ENCODE results near the gene PAWR. TPM values are rescaled to one million over a fixed set of nuclear protein-coding genes. Genes with fewer than 3 reads are reported as not detected.

Gene PAWR
- total RNA-seq, 2 donors from 2014 or later, result 78.9 to 104 TPM

GRCh38 chr12:79678306-79678705 is 12.5 kb downstream of the PAWR start:
- no peak overlapping the region for H3K4me3 ChIP-seq
- TF ChIP-seq, protein P1, sequence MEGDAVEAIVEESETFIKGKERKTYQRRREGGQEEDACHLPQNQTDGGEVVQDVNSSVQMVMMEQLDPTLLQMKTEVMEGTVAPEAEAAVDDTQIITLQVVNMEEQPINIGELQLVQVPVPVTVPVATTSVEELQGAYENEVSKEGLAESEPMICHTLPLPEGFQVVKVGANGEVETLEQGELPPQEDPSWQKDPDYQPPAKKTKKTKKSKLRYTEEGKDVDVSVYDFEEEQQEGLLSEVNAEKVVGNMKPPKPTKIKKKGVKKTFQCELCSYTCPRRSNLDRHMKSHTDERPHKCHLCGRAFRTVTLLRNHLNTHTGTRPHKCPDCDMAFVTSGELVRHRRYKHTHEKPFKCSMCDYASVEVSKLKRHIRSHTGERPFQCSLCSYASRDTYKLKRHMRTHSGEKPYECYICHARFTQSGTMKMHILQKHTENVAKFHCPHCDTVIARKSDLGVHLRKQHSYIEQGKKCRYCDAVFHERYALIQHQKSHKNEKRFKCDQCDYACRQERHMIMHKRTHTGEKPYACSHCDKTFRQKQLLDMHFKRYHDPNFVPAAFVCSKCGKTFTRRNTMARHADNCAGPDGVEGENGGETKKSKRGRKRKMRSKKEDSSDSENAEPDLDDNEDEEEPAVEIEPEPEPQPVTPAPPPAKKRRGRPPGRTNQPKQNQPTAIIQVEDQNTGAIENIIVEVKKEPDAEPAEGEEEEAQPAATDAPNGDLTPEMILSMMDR (IDR thresholded peaks at IDR 0.05), result no peak
- no peaks in the 10 kb centered on the region for H3K36me3 ChIP-seq
- no peak overlapping the region for H3K27ac ChIP-seq
- no peaks in the 10 kb centered on the region for H3K27me3 ChIP-seq (replicated peaks; ENCODE audit: insufficient read depth)
- DNase-seq (ENCODE audit: low spot score), result no peak
- H3K9me3 ChIP-seq, result no peaks in the 10 kb centered on the region
- H3K4me1 ChIP-seq (ENCODE audit: control insufficient read depth in 1 of 2, low read depth in 2 of 2), result peaks cover 4 to 54% of the 10 kb centered on the region in 2 donors
- no peak for ATAC-seq (ENCODE audit: insufficient number of reproducible peaks, low FRiP score, low read depth)

- Histone ChIP-seq H3K4me1 (ENCODE audit: control insufficient read depth in 1 of 2, low read depth in 2 of 2) (peaks cover 3 to 49% of the 10 kb centered on the region in 2 donors), H3K9me3 (no peaks in the 10 kb centered on the region), H3K36me3 (no peaks in the 10 kb centered on the region), H3K4me3 (no peak overlapping the region), H3K27me3 (replicated peaks; ENCODE audit: insufficient read depth) (no peaks in the 10 kb centered on the region), H3K27ac (no peak overlapping the region)
- TF ChIP-seq, protein P1 (IDR thresholded peaks at IDR 0.05), result no peak
- DNase-seq (ENCODE audit: low spot score) (no peak), ATAC-seq (ENCODE audit: insufficient number of reproducible peaks, low FRiP score, low read depth) (no peak)
These were observed 13.1 kb downstream of the PAWR start for GRCh38 chr12:79677672-79678071.

- Histone ChIP-seq H3K27me3 (replicated peaks; ENCODE audit: insufficient read depth) (no peaks in the 10 kb centered on the region), H3K27ac (no peak overlapping the region), H3K4me3 (no peak overlapping the region), H3K4me1 (ENCODE audit: control insufficient read depth in 1 of 2, low read depth in 2 of 2) (peaks cover 0 to 38% of the 10 kb centered on the region in 2 donors), H3K9me3 (no peaks in the 10 kb centered on the region), H3K36me3 (no peaks in the 10 kb centered on the region)
- TF ChIP-seq, protein P1 (IDR thresholded peaks at IDR 0.05), result no peak
- ATAC-seq (ENCODE audit: insufficient number of reproducible peaks, low FRiP score, low read depth), result no peak
- DNase-seq (ENCODE audit: low spot score), result no peak
These were observed 14.2 kb downstream of the PAWR start for GRCh38 chr12:79676579-79676978.

DNA sequence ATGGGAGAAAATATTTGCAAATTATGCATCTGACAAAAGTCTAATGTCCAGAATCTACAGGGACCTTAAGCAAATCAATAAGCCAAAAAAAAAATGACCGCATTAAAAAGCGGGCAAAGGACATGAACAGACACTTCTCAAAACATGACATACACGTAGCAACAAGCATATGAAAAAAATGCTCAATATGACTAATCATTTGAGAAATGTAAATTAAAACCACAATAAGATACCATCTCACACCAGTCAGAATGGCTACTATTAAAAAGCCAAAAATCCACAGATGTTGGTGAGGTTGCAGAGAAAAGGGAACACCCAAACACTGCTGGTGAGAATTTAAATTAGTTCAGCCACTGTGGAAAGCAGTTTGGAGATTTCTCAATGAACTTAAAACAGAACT is 16.1 kb downstream of the PAWR start:
- Histone ChIP-seq H3K4me3 (no peak overlapping the region), H3K4me1 (ENCODE audit: control insufficient read depth in 1 of 2, low read depth in 2 of 2) (peaks cover 4 to 31% of the 10 kb centered on the region in 2 donors), H3K9me3 (no peaks in the 10 kb centered on the region), H3K27ac (no peak overlapping the region), H3K36me3 (no peaks in the 10 kb centered on the region), H3K27me3 (replicated peaks; ENCODE audit: insufficient read depth) (no peaks in the 10 kb centered on the region)
- DNase-seq (ENCODE audit: low spot score) (no peak), ATAC-seq (ENCODE audit: insufficient number of reproducible peaks, low FRiP score, low read depth) (no peak)
- TF ChIP-seq, protein P1 (IDR thresholded peaks at IDR 0.05), result no peak

GRCh38 chr12:79673354-79673753 is 17.4 kb downstream of the PAWR start:
- Histone ChIP-seq H3K4me1 (ENCODE audit: control insufficient read depth in 1 of 2, low read depth in 2 of 2) (peaks cover 4 to 26% of the 10 kb centered on the region in 2 donors), H3K36me3 (no peaks in the 10 kb centered on the region), H3K27me3 (replicated peaks; ENCODE audit: insufficient read depth) (no peaks in the 10 kb centered on the region), H3K9me3 (no peaks in the 10 kb centered on the region), H3K4me3 (no peak overlapping the region), H3K27ac (no peak overlapping the region)
- no peak for DNase-seq (ENCODE audit: low spot score)
- TF ChIP-seq, protein P1 (IDR thresholded peaks at IDR 0.05), result no peak
- no peak for ATAC-seq (ENCODE audit: insufficient number of reproducible peaks, low FRiP score, low read depth)
